ENCODE data around the gene THAP4. TPM values are rescaled to one million over a fixed set of nuclear protein-coding genes. Genes with fewer than 3 reads are reported as not detected.

Gene THAP4
- total RNA-seq, 1 donor = 36.7 TPM

DNA sequence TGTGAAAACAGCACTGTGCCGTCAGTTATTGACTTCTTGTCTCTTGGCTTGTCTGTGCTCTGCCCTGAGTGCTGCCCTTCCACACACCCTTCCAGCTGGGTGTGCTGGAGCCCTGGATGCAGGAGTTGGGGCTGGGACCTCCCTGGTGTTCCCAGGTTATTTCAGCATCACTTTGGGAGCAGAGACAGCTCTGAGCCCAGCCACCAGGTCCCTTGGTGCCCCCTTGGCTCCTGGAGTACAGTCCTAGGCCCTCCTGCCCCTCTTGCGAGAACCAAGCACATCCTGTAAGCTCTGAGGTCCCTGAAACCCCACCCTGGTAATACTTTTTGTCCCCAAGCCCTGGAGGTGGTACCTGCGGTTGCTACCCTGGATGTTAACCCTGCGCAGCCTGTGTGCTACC, 54.2 kb downstream of the THAP4 start:
- no peak overlapping the region for H3K4me3 ChIP-seq (ENCODE audit: low read depth, low read length)
- TF ChIP-seq, protein P1, sequence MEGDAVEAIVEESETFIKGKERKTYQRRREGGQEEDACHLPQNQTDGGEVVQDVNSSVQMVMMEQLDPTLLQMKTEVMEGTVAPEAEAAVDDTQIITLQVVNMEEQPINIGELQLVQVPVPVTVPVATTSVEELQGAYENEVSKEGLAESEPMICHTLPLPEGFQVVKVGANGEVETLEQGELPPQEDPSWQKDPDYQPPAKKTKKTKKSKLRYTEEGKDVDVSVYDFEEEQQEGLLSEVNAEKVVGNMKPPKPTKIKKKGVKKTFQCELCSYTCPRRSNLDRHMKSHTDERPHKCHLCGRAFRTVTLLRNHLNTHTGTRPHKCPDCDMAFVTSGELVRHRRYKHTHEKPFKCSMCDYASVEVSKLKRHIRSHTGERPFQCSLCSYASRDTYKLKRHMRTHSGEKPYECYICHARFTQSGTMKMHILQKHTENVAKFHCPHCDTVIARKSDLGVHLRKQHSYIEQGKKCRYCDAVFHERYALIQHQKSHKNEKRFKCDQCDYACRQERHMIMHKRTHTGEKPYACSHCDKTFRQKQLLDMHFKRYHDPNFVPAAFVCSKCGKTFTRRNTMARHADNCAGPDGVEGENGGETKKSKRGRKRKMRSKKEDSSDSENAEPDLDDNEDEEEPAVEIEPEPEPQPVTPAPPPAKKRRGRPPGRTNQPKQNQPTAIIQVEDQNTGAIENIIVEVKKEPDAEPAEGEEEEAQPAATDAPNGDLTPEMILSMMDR (IDR thresholded peaks at IDR 0.05; ENCODE audit: insufficient read depth, low read depth, low read length) = no peak
- DNase-seq (ENCODE audit: low read depth) = no peak

DNA sequence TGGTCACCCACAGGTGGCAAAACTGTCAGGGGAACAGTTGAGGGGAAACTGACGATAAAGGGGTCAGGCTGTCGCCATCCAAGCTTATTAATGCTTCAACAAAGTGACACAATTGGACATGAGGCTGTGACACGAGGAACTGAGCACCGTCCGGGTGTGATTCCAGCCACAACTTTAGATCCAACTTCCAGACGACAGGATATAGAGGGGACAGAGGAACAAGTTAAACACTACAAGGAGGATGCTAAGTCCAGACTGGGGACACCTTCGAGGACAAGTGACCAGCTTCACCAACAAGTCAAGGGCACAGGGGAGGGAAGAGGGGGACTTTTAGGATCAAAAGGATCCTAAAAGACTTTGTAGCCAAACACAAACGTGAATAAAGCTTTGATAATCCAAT, 54.6 kb downstream of the THAP4 start:
- H3K4me3 ChIP-seq (ENCODE audit: low read depth, low read length) = no peak overlapping the region
- TF ChIP-seq, protein P1 (IDR thresholded peaks at IDR 0.05; ENCODE audit: insufficient read depth, low read depth, low read length) = no peak
- DNase-seq (ENCODE audit: low read depth) = no peak

DNA sequence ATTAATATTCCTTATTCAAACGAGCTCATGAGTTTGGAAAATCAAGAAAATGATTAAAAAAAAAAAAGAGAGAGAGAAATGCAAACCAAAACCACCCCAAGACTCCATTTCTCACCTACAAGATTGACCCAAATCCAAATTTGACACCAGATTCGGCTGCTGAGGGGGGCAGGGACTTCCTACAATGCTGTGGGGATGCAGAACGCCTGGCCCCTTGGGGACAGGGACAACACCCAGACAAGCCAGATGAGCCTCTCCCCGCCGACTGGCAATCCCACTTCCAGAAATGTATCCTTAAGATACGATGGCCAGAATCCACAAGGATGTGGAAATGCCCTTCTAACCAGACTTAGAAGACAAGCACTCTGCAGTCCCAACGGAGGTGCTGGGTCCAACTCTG, 57.7 kb downstream of the THAP4 start:
- no peak for DNase-seq (ENCODE audit: low read depth)
- H3K4me3 ChIP-seq (ENCODE audit: low read depth, low read length) = no peak overlapping the region
- TF ChIP-seq, protein P1 (IDR thresholded peaks at IDR 0.05; ENCODE audit: insufficient read depth, low read depth, low read length) = no peak

DNA sequence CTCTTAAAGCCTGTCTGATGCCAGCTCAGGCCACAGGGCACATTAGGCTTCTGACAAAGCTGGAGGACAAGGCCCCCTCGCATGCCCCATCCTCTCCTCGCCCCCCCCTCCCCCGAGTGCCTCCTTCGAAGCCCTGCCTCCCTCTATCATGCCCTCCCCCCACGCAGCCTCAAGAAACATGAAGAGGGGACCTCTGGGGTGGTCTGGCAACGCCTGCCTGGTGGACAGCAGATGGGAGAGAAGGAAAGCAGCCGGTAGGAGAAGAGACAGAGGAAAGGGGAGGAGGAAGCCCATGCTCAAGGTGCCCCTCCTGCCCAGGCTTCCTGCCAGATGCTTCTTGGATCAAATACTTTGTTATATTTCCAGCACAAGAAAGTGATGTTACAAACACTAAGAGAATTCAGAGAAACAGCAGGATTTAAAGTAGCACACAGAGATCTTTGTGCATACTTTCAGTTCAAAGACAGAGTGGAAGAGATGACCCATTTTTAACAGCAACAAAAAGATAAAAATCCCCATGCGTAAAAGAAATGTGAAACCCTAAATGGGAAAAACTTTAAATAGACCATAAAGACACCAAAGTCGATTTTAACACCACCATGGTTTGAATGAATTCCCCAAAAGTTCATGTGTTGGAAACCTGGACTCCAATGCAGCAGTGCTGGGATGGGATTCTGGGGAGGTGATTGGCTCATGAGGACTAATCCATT, 59.4 kb downstream of the THAP4 start:
- peak; percentile 23 for DNase-seq (ENCODE audit: low read depth)
- TF ChIP-seq, protein P1 (IDR thresholded peaks at IDR 0.05; ENCODE audit: insufficient read depth, low read depth, low read length) = no peak
- no peak overlapping the region for H3K4me3 ChIP-seq (ENCODE audit: low read depth, low read length)

DNA sequence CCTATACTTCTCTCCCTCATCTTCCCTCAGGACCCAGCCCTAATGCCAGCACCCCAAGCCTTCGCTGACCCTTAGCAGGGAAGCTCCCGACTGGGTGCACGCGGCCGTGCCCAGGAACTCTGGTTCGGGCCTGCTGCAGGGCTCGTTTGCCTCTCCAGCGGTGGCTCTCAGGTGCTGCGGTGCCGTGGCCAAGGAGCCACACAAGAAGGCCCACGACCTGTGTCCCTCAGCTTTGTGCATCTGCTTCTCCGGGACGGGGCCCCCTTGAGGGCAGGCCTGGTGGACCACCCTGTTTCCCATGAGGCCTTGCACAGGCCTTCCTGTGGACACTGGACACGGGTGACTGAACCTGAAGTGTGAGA, 60.7 kb downstream of the THAP4 start:
- TF ChIP-seq, protein P1 (IDR thresholded peaks at IDR 0.05; ENCODE audit: insufficient read depth, low read depth, low read length) = no peak
- no peak overlapping the region for H3K4me3 ChIP-seq (ENCODE audit: low read depth, low read length)
- DNase-seq (ENCODE audit: low read depth) = no peak

DNA sequence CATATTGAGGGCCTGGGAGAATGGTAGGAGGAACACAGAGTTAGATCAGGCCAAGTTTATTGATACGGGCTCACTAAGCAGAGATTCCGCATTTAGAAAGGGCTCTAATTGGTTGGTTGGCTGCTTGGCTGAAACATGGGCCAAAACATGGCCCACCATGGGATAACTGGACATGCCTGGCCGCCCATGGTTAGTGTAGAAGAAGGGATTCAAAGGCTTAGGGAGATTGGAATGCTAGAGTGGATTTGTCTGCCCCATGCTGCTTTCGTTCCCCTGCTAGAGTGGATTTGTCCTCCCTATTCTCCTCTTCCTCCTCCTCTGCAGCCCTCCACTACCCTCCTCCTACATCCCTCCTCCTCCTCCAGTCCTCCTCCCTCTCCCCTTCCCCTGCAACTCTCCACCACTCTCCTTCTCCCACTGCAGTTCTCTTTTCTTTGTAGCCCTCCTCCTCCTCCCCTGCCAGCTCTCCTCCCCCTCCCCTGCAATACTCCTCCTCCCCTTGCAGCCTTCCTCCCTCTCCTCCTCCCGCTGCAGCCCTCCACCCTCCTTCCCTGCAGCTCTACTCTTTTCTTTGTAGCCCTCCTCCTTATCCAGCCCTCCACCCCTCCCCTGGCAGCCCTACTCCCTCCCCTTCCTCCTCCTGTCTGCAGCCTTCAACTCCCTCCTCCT, 61.2 kb downstream of the THAP4 start:
- TF ChIP-seq, protein P1 (IDR thresholded peaks at IDR 0.05; ENCODE audit: insufficient read depth, low read depth, low read length) = no peak
- H3K4me3 ChIP-seq (ENCODE audit: low read depth, low read length) = no peak overlapping the region
- DNase-seq (ENCODE audit: low read depth) = no peak
